GM12872 (cell line): ENCODE measurements around the gene ADSL.

Experiments
- TF ChIP-seq, protein P1 (sequence below): IDR thresholded peaks from 3 replicates; pipeline ENCODE4 v1.5.1; 2011; ENCODE audit warnings: low read depth, mild to moderate bottlenecking, low read length, moderate library complexity; ENCODE audit not compliant: insufficient read depth

Gene ADSL

GRCh38 chr22:40352763-40353162 is 6.5 kb downstream of the ADSL start:
- TF ChIP-seq, protein P1, sequence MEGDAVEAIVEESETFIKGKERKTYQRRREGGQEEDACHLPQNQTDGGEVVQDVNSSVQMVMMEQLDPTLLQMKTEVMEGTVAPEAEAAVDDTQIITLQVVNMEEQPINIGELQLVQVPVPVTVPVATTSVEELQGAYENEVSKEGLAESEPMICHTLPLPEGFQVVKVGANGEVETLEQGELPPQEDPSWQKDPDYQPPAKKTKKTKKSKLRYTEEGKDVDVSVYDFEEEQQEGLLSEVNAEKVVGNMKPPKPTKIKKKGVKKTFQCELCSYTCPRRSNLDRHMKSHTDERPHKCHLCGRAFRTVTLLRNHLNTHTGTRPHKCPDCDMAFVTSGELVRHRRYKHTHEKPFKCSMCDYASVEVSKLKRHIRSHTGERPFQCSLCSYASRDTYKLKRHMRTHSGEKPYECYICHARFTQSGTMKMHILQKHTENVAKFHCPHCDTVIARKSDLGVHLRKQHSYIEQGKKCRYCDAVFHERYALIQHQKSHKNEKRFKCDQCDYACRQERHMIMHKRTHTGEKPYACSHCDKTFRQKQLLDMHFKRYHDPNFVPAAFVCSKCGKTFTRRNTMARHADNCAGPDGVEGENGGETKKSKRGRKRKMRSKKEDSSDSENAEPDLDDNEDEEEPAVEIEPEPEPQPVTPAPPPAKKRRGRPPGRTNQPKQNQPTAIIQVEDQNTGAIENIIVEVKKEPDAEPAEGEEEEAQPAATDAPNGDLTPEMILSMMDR, result no peak

GRCh38 chr22:40361100-40361499 is 14.8 kb downstream of the ADSL start:
- TF ChIP-seq, protein P1, result no peak

GRCh38 chr22:40363059-40363458 is 16.8 kb downstream of the ADSL start:
- TF ChIP-seq, protein P1, result no peak

DNA sequence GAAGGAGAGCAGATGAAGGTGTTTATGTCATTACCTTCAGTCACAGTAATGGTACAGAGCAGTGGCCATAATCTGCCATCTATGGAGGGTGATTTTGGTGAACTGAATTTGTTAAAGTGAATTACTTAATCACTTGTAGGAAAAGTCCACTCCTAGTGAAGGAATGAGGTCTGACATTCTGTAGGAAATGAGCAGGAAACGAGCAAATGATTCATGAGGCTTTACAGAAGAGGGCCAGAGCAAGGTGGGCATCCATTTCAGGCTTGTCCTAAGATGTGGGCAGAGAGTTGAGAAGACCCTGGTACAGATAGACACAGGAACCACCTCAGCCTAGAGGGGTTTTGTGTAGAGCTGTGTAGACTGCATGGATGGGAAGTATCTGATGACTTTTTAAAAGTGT is 18.1 kb downstream of the ADSL start:
- TF ChIP-seq, protein P1, result no peak

DNA sequence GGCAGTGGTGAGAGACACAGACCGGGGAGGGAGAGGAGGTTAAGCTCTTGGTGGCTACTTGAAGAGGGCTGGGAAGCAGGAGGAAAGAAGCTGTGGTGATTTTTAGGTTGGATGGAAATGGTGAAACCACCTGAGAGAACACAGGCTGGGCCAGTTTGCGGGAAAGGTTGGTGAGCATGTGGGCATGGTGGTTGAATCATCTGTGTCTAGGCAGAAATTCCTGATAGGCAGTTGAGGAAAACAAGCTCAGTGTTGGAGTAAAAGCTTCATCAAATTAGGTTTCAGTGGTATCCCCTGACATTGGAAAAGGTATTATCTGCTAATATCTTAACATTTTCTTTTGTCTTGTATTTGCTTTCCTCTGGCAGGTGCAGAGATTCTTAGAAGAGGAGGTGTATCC is 19.8 kb downstream of the ADSL start:
- TF ChIP-seq, protein P1, result no peak

GRCh38 chr22:40367342-40367741 is 21.0 kb downstream of the ADSL start:
- TF ChIP-seq, protein P1, result no peak

DNA sequence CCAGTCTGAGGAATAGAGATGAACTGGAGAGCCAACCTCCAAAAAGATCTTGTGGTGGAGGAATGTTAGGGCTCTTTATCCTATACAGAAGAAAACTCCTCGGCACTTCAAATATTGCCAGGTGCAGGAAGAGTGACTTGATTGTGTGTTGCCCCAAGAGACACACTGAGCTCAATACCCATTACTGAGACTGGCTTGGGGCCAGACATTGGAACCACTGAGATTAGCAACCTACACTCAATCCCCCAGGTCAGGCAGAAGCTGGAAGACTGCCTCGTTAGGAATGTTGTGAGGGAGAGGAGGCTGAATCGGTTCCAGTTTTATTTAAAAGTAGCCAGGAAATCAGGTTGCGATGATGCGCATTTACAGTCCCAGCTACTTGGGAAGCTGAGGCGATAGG is 21.7 kb downstream of the ADSL start:
- TF ChIP-seq, protein P1, result no peak

- TF ChIP-seq, protein P1, result no peak
These were observed 22.5 kb downstream of the ADSL start for GRCh38 chr22:40368836-40369235.
